GM12873 (cell line): Measurements from ENCODE around the gene GNB5.
A peak's percentile ranks its signal among the peaks of the same experiment; 100 is the strongest.

ENCODE experiments used
- CTCF ChIP-seq: IDR thresholded peaks from 2 replicates; pipeline ENCODE4 v1.5.1; 2012; ENCODE audit warnings: low read depth, mild to moderate bottlenecking, moderate library complexity, low read length, control low read depth; ENCODE audit not compliant: insufficient read depth; ENCODE audit errors: missing control alignments

GNB5 gene

GRCh38 chr15:52080706-52081392 is 110.3 kb downstream of the GNB5 start:
- TF ChIP-seq CTCF = no peak

DNA sequence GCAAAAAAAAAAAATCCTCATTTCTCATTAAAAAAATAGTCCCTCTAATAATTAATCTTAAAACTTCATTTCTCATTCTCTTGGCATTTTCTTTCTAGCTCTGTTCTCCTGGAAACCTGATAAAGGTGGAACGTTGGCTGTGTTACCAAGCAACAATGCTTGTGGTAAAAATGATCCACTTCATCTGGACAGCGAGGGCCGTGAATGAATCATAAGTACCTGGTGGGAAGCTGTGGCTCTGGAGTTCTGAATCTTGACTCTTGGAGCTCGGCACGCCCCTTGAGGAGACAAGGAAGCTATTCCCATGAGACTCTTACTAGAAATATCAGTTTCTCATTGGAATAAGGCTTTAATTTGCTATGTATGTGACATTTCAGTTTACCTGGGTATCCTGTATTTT is 111.2 kb downstream of the GNB5 start:
- TF ChIP-seq CTCF = no peak

- peak; percentile 95 for TF ChIP-seq CTCF
These were observed 112.1 kb downstream of the GNB5 start for GRCh38 chr15:52078876-52079700.

- TF ChIP-seq CTCF = no peak
These were observed 112.9 kb downstream of the GNB5 start for GRCh38 chr15:52078197-52078875.

- no peak for TF ChIP-seq CTCF
These were observed 114.1 kb downstream of the GNB5 start for GRCh38 chr15:52076889-52077781.

DNA sequence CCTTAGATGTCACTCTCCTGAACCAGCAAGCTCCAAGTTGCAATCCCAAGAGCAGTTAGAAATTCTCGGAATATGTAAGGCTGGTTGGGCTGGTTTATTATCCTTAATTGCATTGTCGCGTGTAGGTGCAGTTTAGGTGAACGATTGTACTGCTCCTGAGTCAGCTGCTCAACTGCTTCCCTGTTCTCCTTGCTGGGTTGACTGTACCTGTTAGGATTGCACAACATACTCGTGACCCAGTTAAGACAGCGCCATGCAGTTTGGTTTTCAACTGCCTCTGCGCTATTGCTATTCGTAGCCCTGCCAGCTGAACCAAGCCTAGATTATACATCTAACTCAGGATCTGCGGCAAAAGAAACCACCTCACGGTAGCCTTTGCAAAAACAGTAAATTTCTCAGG is 119.6 kb downstream of the GNB5 start:
- no peak for TF ChIP-seq CTCF
